Measurements from ENCODE around the gene BCAN.

DNA sequence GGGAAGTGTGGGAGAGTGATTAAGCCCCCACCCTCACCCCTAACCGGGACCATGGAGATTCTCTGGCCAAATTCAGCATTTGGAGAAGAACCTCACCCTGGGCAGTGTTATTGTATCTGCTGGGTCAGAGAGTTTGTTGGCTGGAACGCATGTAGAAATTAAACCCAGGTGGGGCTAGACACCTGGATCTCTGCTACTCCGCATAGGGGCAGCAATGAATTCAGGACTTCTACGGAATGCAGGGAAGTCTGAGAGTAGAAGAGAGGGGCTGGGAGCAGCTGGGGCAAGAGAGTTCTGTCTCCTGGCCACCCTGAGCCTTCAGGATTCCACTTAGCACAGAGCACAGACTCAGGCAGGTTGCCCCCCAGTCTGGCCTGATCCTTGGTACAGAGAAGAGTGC is 67.1 kb downstream of the BCAN start:
- TF ChIP-seq POLR2AphosphoS5 (IDR thresholded peaks at IDR 0.05; ENCODE audit: borderline replicate concordance, low read depth, low read length) (no peak), EZH2 (IDR thresholded peaks at IDR 0.05) (no peak), FOXP2 (optimal IDR thresholded peaks at IDR 0.05; ENCODE audit: control extremely low read depth, extremely low read length, insufficient read depth) (no peak)

All from SK-N-MC (cell line).